ENCODE measurements around the gene GATA3.

GATA3 gene

GRCh38 chr10:8065651-8066050 lies 11.2 kb downstream of the GATA3 start:
- Histone ChIP-seq H3K4me1 (ENCODE audit: insufficient read depth, poor library complexity, severe bottlenecking) (no peaks in the 10 kb centered on the region), H3K27ac (ENCODE audit: poor library complexity, severe bottlenecking) (no peak overlapping the region), H3K9me3 (ENCODE audit: severe bottlenecking) (no peaks in the 10 kb centered on the region), H3K27me3 (ENCODE audit: insufficient read depth, poor library complexity, severe bottlenecking) (no peaks in the 10 kb centered on the region), H3K36me3 (ENCODE audit: low read depth) (peaks cover 74% of the 10 kb centered on the region), H3K4me3 (ENCODE audit: severe bottlenecking) (no peak overlapping the region)
- ATAC-seq (ENCODE audit: low read depth) (no peak), DNase-seq (ENCODE audit: low spot score) (no peak)
- TF ChIP-seq, protein P1, sequence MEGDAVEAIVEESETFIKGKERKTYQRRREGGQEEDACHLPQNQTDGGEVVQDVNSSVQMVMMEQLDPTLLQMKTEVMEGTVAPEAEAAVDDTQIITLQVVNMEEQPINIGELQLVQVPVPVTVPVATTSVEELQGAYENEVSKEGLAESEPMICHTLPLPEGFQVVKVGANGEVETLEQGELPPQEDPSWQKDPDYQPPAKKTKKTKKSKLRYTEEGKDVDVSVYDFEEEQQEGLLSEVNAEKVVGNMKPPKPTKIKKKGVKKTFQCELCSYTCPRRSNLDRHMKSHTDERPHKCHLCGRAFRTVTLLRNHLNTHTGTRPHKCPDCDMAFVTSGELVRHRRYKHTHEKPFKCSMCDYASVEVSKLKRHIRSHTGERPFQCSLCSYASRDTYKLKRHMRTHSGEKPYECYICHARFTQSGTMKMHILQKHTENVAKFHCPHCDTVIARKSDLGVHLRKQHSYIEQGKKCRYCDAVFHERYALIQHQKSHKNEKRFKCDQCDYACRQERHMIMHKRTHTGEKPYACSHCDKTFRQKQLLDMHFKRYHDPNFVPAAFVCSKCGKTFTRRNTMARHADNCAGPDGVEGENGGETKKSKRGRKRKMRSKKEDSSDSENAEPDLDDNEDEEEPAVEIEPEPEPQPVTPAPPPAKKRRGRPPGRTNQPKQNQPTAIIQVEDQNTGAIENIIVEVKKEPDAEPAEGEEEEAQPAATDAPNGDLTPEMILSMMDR (IDR thresholded peaks at IDR 0.05; ENCODE audit: poor library complexity, severe bottlenecking), result no peak

- H3K9me3 ChIP-seq (ENCODE audit: severe bottlenecking), result no peaks in the 10 kb centered on the region
- H3K4me3 ChIP-seq (ENCODE audit: severe bottlenecking), result no peak overlapping the region
- peaks cover 74% of the 10 kb centered on the region for H3K36me3 ChIP-seq (ENCODE audit: low read depth)
- ATAC-seq (ENCODE audit: low read depth) (no peak), DNase-seq (ENCODE audit: low spot score) (no peak)
- TF ChIP-seq, protein P1 (IDR thresholded peaks at IDR 0.05; ENCODE audit: poor library complexity, severe bottlenecking), result no peak
- no peak overlapping the region for H3K27ac ChIP-seq (ENCODE audit: poor library complexity, severe bottlenecking)
- H3K27me3 ChIP-seq (ENCODE audit: insufficient read depth, poor library complexity, severe bottlenecking), result no peaks in the 10 kb centered on the region
- no peaks in the 10 kb centered on the region for H3K4me1 ChIP-seq (ENCODE audit: insufficient read depth, poor library complexity, severe bottlenecking)
Measured at GRCh38 chr10:8066124-8066523, 11.6 kb downstream of the GATA3 start.

GRCh38 chr10:8066797-8067196 lies 12.3 kb downstream of the GATA3 start:
- H3K36me3 ChIP-seq (ENCODE audit: low read depth), result peaks cover 75% of the 10 kb centered on the region

DNA sequence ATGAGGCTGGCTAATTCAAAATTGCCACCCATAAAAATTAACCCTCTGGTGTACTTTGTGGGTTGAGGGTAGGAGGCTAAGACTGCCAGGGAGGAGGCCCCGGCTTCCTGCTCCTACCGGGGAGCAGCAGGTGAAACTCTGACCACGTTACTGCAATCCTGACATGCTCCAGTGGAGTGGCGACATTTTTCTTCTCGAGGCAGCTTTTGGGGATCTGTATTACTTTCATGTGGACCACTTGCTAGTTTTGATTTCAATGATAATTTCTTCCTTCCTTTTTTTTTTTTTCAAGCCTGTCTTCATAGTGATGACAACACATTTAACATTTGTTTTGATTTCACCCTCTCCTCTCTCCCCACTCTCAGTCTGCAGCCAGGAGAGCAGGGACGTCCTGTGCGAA lies 14.6 kb downstream of the GATA3 start:
- DNase-seq (ENCODE audit: low spot score) (no peak), ATAC-seq (ENCODE audit: low read depth) (no peak)
- H3K36me3 ChIP-seq (ENCODE audit: low read depth), result peaks cover 69% of the 10 kb centered on the region
- TF ChIP-seq, protein P1 (IDR thresholded peaks at IDR 0.05; ENCODE audit: poor library complexity, severe bottlenecking), result no peak
- no peaks in the 10 kb centered on the region for H3K9me3 ChIP-seq (ENCODE audit: severe bottlenecking)
- H3K4me3 ChIP-seq (ENCODE audit: severe bottlenecking), result no peak overlapping the region
- no peaks in the 10 kb centered on the region for H3K27me3 ChIP-seq (ENCODE audit: insufficient read depth, poor library complexity, severe bottlenecking)
- H3K27ac ChIP-seq (ENCODE audit: poor library complexity, severe bottlenecking), result no peak overlapping the region
- no peaks in the 10 kb centered on the region for H3K4me1 ChIP-seq (ENCODE audit: insufficient read depth, poor library complexity, severe bottlenecking)

More at GRCh38 chr10:8066797-8067196, 12.3 kb downstream of the GATA3 start:
- TF ChIP-seq, protein P1 (IDR thresholded peaks at IDR 0.05; ENCODE audit: poor library complexity, severe bottlenecking), result no peak
- Histone ChIP-seq H3K9me3 (ENCODE audit: severe bottlenecking) (no peaks in the 10 kb centered on the region), H3K4me3 (ENCODE audit: severe bottlenecking) (no peak overlapping the region), H3K27ac (ENCODE audit: poor library complexity, severe bottlenecking) (no peak overlapping the region), H3K4me1 (ENCODE audit: insufficient read depth, poor library complexity, severe bottlenecking) (no peaks in the 10 kb centered on the region), H3K27me3 (ENCODE audit: insufficient read depth, poor library complexity, severe bottlenecking) (no peaks in the 10 kb centered on the region)
- ATAC-seq (ENCODE audit: low read depth) (no peak), DNase-seq (ENCODE audit: low spot score) (no peak)

DNA sequence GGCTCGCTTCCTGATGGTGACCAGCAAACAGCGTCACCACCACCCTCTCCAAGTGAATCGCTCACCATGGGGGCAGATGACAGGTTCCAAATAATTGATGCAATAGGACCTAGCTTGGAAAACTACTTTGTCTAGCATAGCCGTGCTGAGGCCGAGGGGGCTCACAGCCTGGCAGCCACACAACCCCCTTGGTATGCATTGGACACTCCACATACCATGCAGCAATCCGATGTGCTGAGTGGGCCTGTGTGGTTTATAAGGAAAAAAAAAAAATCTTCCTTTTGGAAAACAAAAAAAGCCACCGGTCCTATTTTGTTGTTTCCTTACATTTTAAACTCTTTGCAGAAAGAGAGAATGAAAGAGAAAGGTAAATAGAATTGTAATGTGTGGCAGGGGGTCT lies 15.1 kb downstream of the GATA3 start:
- Histone ChIP-seq H3K4me1 (ENCODE audit: insufficient read depth, poor library complexity, severe bottlenecking) (no peaks in the 10 kb centered on the region), H3K27ac (ENCODE audit: poor library complexity, severe bottlenecking) (no peak overlapping the region), H3K9me3 (ENCODE audit: severe bottlenecking) (no peaks in the 10 kb centered on the region), H3K36me3 (ENCODE audit: low read depth) (peaks cover 68% of the 10 kb centered on the region), H3K27me3 (ENCODE audit: insufficient read depth, poor library complexity, severe bottlenecking) (no peaks in the 10 kb centered on the region), H3K4me3 (ENCODE audit: severe bottlenecking) (no peak overlapping the region)
- DNase-seq (ENCODE audit: low spot score) (no peak), ATAC-seq (ENCODE audit: low read depth) (no peak)
- TF ChIP-seq, protein P1 (IDR thresholded peaks at IDR 0.05; ENCODE audit: poor library complexity, severe bottlenecking), result no peak

All from RWPE2 (cell line).